Suppressor macrophage treated with lipopolysaccharide for 4 hours (primary cell): ENCODE results near the gene ARMC3.
A peak's percentile ranks its signal among the peaks of the same experiment; 100 is the strongest.
"Not testable (repeated sequence)": the region's sequence is repeated elsewhere in the genome, so short reads cannot be mapped to it uniquely, and the experiment has no call there.

ENCODE experiments used
- DNase-seq: peaks from one replicate; pipeline ENCODE4 v3.0.0-alpha.2; 2020

ARMC3 gene, protein sequence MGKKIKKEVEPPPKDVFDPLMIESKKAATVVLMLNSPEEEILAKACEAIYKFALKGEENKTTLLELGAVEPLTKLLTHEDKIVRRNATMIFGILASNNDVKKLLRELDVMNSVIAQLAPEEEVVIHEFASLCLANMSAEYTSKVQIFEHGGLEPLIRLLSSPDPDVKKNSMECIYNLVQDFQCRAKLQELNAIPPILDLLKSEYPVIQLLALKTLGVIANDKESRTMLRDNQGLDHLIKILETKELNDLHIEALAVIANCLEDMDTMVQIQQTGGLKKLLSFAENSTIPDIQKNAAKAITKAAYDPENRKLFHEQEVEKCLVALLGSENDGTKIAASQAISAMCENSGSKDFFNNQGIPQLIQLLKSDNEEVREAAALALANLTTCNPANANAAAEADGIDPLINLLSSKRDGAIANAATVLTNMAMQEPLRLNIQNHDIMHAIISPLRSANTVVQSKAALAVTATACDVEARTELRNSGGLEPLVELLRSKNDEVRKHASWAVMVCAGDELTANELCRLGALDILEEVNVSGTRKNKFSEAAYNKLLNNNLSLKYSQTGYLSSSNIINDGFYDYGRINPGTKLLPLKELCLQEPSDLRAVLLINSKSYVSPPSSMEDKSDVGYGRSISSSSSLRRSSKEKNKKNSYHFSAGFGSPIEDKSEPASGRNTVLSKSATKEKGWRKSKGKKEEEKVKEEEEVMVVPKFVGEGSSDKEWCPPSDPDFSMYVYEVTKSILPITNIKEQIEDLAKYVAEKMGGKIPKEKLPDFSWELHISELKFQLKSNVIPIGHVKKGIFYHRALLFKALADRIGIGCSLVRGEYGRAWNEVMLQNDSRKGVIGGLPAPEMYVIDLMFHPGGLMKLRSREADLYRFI

DNA sequence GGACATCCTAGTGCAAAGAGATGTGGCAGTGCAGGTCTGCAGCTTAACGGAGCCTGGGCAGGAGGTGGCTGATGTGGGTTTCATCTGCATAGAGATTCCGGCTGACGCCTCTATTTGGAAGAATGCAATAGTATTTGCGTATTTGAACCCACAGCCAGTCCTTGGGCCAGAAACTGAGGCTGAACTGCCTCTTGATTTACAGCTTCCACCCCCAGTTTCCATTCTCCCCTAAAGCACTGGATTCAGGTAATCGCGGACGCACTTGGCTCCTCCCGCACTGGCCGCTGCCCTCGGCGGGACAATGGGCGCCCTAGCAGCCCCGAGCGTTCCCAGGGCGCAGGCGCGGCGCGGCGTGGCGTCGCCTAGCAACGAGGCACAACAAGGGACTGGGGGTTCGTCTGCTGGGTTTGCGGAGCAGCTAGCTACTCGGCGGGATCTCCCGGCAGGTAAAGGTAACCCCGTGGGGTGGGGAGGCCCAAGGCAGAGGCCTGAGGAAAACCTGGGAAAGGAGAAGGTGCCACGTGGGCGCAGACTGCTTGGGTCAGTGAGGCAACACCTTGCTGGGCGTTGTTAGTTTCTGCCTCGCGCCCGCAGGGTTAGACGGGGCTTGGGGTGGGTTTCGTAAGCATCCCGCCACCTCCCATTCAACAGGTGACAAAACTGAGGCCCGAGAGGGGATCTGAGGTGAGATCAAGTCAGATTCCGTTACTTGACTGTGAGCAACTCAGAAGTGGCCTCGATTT is at the start of gene ARMC3:
TSS of gene ARMC3 (plus strand) at position 393 of the 743 bp plus-strand sequence. CDS start 3,944 bp downstream, outside the sequence.
- peak; percentile 47 for DNase-seq

DNA sequence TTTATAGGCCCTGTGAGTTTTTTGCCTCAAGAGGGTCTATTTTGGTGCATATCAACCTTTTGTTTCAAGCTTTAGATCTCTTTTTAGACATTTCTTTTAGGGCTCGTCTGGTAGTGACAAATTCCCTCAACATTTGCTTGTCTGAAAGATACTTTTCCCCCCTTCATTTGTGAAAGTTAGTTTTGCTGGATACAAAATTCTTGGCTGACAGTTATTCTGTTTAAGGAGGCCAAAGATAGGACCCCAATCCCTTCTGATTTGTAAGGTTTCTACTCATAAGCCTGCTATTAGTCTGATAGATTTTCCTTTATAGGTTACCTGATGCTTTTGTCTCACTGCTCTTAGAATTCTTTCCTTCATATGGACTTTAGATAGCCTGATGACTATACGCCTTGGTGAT is 36.1 kb upstream of the ARMC3 start:
- no peak for DNase-seq

DNA sequence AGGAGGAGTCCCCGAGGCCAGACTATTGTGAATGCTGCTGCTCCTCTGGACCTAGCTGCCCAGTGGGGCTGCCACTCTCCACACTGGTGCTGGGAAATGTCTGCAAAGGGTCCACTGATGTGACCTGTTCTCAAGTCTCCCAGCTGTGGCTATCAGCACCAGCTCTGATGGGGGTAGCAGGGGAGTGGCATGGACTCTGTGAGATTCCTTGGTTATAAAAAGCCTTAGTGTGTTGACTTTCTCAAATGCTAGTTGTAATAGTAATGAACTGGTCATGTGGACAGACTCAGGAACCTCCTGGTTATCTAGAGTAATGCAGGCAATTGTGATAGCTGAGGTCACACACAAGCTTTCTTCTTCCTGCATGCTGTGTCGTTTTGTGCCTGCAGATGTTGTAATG is 34.1 kb upstream of the ARMC3 start:
- no peak for DNase-seq

DNA sequence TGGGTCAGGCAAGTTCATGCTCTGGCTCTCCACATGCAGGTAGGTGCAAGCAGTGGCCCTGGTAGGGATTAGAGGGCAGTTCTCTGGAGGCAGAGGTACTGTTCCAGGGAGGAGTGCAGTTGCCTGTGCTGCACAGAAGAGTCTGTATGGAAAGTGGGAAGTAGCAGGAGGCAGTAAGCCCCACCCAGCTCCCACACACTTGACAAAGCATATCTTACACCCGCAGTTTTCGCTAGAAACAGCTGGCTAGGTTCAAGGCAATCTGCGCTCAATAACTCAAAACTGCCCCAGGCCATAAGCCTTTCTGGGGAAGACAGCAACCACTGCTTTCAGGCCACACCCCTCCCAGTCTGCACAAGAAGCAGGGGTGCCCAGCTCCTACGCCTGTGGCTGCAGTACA is 33.1 kb upstream of the ARMC3 start:
- peak; percentile 16 for DNase-seq

DNA sequence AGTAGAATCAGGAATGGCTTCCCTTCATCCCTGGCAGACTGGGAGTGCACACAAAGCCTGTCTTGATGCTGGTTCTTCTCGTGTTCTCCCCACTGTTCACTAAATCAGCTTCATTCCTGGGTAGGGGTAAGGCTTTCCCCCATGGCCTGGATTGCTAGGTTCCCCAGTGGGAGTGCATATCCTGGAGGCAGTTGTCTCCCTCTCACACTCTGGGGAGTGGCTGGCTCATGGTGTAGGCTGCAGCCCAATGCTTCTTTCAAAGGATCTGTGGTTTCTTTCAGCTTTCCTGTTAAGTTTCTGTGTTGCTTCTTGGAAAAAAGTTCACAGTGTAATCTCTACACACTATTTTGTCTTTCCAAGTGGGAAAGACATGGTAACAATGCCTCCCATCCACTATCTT is 32.6 kb upstream of the ARMC3 start:
- DNase-seq: no peak

DNA sequence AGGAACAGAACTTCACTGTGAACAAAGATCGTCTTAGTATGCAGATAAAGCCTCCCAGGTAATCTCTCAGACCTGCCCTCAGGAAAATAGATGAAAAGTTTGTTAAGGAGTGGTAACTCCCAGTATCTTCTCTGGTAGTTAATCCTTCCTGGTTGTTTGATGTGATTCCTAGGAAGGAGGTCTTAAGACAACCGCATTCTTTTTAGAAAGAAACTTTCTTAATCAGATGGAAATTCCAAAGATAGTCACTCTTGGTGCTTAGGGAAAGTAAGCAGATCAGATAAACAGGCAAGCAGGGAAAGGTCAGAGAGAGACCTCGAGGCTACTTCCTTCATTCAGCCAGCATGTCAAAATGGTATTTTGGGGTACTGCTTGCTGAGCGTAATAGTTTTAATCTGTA is 30.5 kb upstream of the ARMC3 start:
- DNase-seq: no peak

DNA sequence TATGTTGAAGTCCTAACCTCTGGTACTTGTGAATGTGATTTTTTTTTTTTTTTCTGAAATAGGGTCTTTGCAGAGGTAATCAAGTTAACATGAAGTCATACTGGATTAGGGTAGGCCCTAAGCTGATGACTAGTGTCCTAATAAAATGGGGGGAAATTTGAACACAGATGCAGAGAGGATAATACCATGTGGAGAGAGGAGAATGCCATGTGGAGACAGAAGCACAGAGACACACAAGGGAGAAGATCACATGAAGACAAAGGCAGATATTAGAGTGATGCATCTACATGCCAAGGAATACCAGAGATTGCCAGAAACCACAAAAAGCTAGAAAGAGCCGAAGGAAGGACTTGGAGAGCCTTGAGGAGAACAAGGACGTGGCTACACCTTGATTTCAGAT is 28.5 kb upstream of the ARMC3 start:
- no peak for DNase-seq

DNA sequence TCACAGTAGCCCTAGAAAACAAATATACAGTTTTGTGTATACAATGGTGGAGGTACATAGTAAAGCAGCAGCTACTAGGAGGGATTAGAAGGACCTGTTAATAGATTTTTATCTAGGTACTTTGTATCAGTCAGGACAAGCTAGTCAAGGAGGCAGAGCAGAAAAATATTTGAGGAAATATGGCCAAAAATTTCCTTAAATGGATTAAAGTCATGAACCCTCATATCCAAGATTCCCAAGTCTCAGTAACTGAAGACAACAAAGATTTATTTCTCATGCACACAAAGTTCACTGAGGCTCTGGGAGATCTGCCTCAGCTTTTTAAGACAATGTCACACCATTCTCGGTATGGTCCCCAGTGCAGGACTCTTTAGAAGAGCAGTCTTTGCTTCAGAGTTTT is 28.1 kb upstream of the ARMC3 start:
- no peak for DNase-seq

DNA sequence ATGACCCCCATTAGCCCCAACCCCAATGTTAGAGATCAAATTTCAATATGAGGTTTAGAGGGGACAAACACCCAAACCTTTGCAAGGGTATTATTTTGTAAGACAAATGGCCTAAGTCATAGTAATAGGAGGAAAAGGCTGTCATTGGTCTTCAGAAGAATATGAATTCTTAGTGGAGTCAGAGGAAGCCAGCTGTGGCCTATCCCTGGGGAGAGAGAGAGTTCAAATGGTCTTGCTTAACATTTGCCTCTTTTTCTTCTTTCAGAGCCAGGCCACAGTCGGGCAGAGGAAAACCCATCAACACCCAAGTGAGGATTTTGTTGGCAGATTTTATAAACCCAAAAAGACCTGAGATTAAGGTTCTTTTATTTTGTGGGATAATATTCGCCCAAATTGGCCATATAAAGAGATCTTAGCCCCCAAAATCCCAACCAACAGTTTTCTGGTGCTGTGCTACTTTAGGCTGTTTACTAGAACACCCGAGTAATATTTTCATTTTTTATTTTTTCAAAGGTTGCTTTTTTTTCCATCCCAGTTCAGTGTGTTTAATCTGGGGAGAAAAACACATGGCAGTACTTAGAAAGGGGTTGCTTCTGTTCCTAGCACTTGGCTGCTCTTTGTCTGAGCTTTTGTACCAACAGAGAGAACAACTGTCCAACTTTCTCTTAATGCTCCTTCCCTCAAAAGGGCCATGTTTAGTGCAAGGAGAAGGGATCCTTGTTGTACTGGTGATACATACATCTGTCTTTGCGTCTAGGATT is 26.8 kb upstream of the ARMC3 start:
- no peak for DNase-seq

DNA sequence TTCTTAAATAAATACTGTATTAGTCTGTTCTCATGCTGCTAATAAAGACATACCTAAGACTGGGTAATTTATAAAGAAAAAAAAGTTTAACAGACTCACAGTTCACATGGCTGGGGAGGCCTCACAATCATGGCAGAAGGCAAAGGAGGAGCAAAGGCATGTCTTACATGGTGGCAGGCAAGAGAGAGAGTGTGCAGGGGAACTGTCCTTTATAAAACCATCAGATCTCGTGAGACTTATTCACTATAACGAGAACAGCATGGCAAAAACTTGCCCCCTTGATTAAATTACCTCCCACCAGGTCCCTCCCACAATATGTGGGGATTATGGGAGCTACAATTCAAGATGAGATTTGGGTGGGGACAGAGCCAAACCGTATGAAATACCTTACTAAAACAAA is 25.7 kb upstream of the ARMC3 start:
- not testable (repeated sequence) for DNase-seq

DNA sequence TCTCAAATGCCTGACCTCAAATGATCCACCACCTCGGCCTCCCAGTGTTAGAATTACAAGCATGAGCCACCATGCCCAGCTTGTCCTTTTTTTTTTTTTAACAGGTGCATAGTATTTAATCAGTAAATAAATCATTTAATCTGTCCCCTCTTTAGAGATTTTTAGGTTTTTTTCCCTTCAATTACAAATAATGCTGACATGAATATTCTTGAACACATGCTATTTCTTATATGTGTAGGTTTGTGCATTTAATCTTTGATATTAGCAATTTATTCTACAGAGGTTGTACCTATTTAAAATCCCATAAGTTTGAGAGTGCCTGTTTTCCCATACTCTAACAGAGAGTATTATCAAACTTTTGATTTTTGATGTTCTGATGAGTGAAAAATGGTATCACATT is 24.2 kb upstream of the ARMC3 start:
- no peak for DNase-seq

DNA sequence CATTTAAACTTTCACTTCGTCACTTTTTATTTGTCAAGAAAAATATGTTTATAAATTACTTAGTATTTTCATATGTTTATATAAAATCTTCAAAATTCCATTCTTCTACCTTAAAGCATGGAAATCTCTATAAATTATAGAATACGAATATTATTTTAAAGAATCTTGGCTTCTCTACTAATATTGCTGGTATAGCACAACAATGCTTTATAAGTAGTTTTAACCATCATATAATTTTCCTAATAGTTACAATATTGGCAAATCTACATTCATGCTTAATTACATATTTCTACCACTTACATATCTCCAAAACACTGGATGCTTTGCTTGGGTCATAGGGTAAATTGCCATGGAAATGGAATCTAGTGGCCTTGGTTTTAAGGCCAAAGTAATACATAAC is 21.1 kb upstream of the ARMC3 start:
- no peak for DNase-seq

DNA sequence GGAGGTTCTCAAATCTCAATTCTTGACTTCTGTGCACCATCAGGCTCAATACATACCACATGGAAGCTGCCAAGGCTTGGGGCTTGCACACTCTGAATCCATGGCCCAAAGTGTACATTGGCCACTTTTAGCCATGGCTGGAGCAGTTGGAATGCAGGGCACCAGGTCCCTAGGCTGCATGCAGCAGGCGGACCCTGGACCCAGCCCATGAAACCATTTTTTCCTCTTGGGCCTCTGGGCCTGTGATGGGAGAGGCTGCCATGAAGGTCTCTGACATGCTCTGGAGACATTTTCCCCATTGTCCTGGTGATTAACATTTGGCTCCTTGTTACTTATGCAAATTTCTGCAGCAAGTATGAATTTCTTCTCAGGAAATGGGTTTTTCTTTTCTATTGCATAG is 19.0 kb upstream of the ARMC3 start:
- DNase-seq: no peak

DNA sequence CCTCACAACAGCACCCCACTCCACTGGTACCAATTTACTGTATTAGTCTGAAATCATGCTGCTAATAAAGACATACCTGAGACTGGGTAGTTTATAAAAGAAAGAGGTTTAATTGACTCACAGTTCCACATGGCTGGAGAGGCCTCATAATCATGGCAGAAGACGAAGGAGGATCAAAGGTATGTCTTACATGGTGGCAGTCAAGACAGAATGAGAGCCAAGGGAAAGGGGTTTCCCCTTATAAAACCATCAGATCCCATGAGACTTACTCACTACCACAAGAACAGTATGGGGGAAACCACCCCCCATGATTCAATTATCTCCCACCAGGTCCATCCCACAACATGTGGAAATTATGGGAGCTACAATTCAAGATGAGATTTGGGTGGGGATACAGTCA is 18.2 kb upstream of the ARMC3 start:
- not testable (repeated sequence) for DNase-seq

DNA sequence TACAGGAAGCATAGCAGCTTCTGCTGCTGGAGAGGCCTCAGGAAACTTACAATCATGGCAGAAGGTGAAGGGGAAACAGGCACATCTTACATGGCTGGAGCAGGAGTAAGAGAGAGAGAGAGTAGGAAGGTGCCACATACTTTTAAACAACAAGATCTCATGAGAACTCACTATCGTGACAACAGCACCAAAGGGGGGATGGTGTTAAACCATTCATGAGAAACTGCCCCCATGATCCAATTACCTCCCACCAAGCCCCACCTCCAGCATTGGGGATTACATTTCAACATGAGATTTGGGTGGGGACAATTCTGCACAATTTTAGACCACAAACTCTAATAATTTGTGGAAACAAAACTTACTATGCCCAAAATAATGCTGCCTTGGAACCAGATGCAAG is 16.8 kb upstream of the ARMC3 start:
- no peak for DNase-seq

DNA sequence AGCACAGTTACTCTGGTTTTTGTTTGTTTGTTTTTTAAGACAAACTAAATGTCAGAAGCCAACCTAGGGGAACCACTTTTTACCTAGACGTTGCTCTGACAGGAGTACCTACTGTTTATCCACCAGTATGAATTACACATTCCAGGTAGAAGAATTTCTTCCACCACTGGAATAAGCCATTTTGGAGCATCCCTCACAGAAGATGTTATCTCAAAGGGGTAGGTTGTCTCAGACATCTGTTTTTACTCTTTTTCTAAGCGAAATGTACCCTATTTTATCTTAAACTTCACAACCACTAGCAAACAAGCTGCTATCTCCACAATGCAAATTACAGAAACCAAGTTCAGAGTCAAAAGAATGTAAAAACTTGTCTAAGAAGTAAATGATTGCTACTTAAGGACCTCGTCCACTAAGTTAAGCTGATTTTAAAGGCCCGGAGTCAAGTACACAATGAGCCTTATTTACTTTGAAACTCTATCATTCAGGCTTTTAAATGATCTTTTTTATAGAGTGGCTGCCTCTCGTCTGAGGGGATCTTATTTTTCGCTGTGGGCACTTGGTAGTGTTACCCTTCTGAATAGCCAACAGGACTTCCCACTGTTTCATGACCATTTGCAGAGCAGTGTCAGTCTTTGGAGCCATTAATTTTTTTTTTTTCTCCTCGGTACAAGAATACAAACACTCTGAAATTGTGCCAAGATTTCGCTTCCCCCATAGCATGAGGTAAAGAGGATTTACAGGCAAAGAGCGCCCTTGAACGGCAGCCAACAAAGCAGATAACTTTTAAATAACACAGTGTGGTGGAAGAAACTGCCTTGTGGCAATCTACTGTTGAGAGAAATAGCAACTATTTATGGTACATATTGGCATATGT is 15.7 kb upstream of the ARMC3 start:
- no peak for DNase-seq

DNA sequence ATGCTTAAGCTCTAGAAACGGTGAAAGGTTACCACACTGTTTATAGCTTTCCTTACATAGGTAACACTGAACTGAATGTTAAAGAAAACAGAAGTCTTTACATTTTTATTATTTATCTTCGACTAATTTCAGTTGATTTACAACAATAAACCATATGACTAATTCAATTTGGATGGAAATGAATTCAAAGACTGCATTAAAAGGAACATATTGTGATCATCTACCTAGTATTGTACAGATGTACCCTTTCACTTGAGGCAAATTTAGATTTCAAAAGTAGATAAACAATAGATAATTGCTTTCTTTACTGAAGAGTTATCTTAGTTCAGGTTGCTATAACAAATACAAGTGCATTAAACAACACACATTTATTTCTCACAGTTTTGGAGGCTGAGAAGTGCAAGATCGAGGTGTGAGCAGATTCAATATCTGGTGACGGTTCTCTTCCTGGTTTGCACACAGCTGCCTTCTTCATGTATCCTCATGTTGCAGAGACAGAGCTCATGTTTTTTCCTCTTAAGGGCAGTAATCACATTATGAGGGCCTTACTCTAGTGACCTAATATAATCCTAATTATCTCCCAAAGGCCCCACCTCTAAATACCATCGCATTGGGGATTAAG is 15.0 kb upstream of the ARMC3 start:
- DNase-seq: no peak

DNA sequence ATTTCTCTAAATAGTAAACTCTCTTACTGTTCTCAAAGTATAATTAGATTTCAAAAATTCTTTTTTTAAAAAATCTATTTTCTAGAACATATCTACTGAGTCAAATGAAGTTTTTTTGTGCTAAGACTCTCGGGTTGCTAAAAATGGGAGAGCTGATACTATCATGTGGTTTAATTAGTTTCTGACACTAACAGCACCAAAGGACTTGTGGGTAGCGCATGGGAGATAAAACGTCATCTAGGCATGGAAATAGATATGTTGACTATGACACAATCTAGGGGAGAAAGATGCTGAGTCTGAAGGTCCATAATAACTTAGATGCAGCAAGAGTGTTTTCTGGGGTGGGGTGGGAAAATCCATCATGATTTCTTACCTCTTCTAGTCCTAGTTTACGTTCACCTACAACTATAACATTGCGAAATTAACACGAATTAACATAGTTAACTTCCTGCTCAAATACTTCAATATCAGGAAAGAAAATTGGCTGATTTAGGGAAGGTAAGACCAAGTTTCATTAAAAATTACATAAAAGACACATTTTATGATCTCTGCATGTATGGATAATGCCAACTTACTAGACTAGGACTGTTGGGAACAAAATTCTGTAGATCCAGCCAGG is 14.3 kb upstream of the ARMC3 start:
- DNase-seq: no peak

DNA sequence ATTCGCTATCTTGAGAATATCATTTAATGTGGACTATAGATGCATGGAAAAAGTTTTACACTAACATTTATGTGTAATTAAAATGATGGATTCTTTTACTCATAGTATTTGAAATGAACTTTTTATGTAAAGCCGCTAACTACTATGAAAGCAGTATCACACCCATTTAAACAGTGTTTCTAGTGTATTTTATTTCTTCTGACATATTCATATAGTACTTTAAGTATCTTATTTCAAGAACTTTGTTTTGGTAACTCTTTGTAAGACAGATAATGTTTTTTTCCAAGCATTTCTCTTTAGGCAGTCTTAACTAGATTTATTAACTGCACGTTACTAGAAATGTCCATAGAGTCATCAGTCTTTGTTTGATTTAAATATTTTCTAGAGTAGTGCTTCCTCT is 12.5 kb upstream of the ARMC3 start:
- no peak for DNase-seq

DNA sequence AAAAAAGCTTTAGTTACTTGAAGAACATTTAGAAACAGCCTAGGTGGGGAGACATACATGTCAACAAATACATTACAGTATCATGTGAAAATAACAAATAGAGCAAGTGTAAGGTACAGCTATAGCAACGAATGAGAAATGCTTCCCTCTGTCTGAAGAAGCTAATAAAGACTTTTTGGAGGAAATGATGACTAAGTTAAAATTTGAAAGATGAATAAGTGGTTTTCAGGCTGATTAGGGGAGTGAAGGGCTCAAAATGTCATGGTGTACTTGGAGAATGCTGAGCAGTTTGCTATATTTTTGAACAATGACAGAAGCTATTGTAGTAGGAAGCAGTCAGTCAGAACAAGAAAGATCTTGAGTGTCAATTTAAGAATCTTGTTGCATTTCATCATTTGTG is 2.8 kb upstream of the ARMC3 start:
- no peak for DNase-seq

DNA sequence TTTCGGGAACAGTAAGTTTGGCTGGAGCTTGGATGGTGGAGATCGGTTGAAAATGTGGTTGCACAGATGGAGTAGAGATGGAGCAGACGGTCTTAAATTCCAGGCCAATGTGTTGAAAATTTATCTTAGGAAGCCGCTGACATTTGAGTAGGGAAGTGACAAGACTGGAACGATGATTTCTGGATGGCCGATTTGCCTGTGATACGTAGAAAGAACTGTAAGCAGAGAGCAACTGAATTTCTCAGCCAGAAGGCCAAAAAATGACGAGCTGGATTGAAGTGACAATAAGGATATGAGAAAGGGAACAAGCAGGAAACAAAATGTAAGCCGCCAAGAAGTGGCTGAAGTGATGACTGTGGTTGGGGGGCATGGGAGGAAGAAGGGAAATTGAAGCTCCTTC is 687 bp upstream of the ARMC3 start:
- no peak for DNase-seq
